MCF 10A (cell line): ENCODE results near the gene CALD1. TPM values are rescaled to one million over a fixed set of nuclear protein-coding genes. Genes with fewer than 3 reads are reported as not detected.

ENCODE experiments used
- BruUV-seq: library from RNA; stranded (reverse); fragments of 400-500 nt; replicated peaks from 2 replicates; lab custom pipeline; 2021; lab: Mats Ljungman, UMichigan
- CTCF ChIA-PET: fragments of 300-600 bp; sonication (Branson Sonifier 250); formaldehyde crosslinking; extraction: SDS; loops from one replicate; lab custom pipeline; 2021; ENCODE audit warnings: antibody characterized with exemption, inconsistent platforms; lab: Yijun Ruan, JAX
- POLR2A ChIA-PET: fragments of 300-600, 350-650 bp; sonication (Branson Sonifier 250); formaldehyde crosslinking; extraction: SDS; loops from one replicate; lab custom pipeline; 2020; ENCODE audit warnings: antibody characterized with exemption, inconsistent platforms; lab: Yijun Ruan, JAX
- DNase-seq: peaks from one replicate; pipeline ENCODE4 v3.0.0-alpha.2; 2018; ENCODE audit not compliant: unreplicated experiment
- H3K27ac Mint-ChIP-seq: one replicate; pipeline ENCODE4 v1.8.0; 2022; ENCODE audit warnings: mild to moderate bottlenecking, low read depth, mixed read lengths; ENCODE audit not compliant: unreplicated experiment
- H3K27me3 Mint-ChIP-seq: one replicate; pipeline ENCODE4 v1.8.0; 2022; ENCODE audit warnings: mixed read lengths; ENCODE audit not compliant: insufficient read depth, unreplicated experiment
- H3K36me3 Mint-ChIP-seq: one replicate; pipeline ENCODE4 v1.8.0; 2022; ENCODE audit warnings: mild to moderate bottlenecking, moderate library complexity, mixed read lengths; ENCODE audit not compliant: insufficient read depth, unreplicated experiment
- H3K4me1 Mint-ChIP-seq: one replicate; pipeline ENCODE4 v1.8.0; 2022; ENCODE audit warnings: mixed read lengths; ENCODE audit not compliant: insufficient read depth, unreplicated experiment
- H3K4me3 Mint-ChIP-seq: one replicate; pipeline ENCODE4 v1.8.0; 2022; ENCODE audit warnings: mild to moderate bottlenecking, moderate library complexity, mixed read lengths; ENCODE audit not compliant: unreplicated experiment
- H3K9me3 Mint-ChIP-seq: one replicate; pipeline ENCODE4 v1.8.0; 2022; ENCODE audit warnings: mixed read lengths; ENCODE audit not compliant: unreplicated experiment
- intact Hi-C: fragments of 100-400 bp; cut with micrococcal nuclease; formaldehyde crosslinking; loops from 2 replicates; pipeline ENCODE4 v1.14.1; 2022
- total RNA-seq: library from RNA; stranded (reverse); gene quantifications from 2 replicates; pipeline ENCODE4 v1.2.3, GENCODE V29; 2022
- TF ChIP-seq, protein P1 (sequence below): fragments of 200-600 bp; IDR thresholded peaks from one replicate; pipeline ENCODE4 v1.8.0; 2022; ENCODE audit warnings: antibody characterized with exemption, mild to moderate bottlenecking; ENCODE audit not compliant: unreplicated experiment

The CALD1 gene
- total RNA-seq, 1 experiment from 2014 or later = 183 TPM

DNA sequence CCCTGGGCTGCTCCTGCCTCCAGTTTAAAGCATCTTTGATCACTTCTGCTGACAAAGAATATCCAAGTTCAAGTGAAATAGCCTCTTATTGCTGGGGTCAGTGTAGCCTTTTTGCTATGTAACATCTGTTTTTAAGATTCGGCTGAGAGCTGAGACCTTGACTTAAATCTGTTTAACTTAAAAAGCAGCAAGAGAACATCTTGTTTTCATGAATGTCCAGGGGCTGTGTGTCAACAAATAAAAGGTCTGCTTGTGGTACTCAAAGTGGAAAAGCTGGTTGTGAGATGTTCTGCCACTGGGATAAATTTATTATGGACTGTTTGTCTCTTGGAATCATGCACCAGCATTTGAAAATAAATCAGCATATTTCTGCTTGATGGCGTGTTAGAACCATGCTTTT is 73.2 kb downstream of the CALD1 start:
- no TSS peak for BruUV-seq
- Mint-ChIP-seq H3K4me3 (no peak overlapping the region), H3K4me1 (peaks cover 6% of the 10 kb centered on the region), H3K27ac (peak overlapping the region; percentile 14), H3K27me3 (no peaks in the 10 kb centered on the region), H3K9me3 (no peaks in the 10 kb centered on the region), H3K36me3 (peaks cover 6% of the 10 kb centered on the region)
- ChIA-PET CTCF (no interaction called here), POLR2A (interaction anchor here (0.7 to 1.6 kb wide), 3 partner anchors 9 to 38 kb away, joined by 3 to 5 read pairs (median 4); no protein-coding TSS in a partner anchor)
- TF ChIP-seq, protein P1, sequence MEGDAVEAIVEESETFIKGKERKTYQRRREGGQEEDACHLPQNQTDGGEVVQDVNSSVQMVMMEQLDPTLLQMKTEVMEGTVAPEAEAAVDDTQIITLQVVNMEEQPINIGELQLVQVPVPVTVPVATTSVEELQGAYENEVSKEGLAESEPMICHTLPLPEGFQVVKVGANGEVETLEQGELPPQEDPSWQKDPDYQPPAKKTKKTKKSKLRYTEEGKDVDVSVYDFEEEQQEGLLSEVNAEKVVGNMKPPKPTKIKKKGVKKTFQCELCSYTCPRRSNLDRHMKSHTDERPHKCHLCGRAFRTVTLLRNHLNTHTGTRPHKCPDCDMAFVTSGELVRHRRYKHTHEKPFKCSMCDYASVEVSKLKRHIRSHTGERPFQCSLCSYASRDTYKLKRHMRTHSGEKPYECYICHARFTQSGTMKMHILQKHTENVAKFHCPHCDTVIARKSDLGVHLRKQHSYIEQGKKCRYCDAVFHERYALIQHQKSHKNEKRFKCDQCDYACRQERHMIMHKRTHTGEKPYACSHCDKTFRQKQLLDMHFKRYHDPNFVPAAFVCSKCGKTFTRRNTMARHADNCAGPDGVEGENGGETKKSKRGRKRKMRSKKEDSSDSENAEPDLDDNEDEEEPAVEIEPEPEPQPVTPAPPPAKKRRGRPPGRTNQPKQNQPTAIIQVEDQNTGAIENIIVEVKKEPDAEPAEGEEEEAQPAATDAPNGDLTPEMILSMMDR = no peak
- DNase-seq = no peak
- intact Hi-C loops = no loop called here

- ChIA-PET CTCF (interaction anchor here (0.6 to 1.0 kb wide), 2 partner anchors 86 to 165 kb away, joined by 3 to 5 read pairs; no protein-coding TSS in a partner anchor), POLR2A (interaction anchor here (1.4 kb wide), 1 partner anchor 31 kb away, joined by 5 read pairs; no protein-coding TSS in a partner anchor)
- intact Hi-C loops = no loop called here
- Mint-ChIP-seq H3K36me3 (no peaks in the 10 kb centered on the region), H3K9me3 (no peaks in the 10 kb centered on the region), H3K27ac (no peak overlapping the region), H3K4me3 (no peak overlapping the region), H3K4me1 (peaks cover 6% of the 10 kb centered on the region), H3K27me3 (no peaks in the 10 kb centered on the region)
- BruUV-seq = no TSS peak
- DNase-seq = no peak
- TF ChIP-seq, protein P1 = no peak
These were observed 75.4 kb downstream of the CALD1 start for GRCh38 chr7:134854816-134855215.

- TF ChIP-seq, protein P1 = no peak
- Mint-ChIP-seq H3K4me3 (no peak overlapping the region), H3K4me1 (peaks cover 6% of the 10 kb centered on the region), H3K27me3 (no peaks in the 10 kb centered on the region), H3K36me3 (no peaks in the 10 kb centered on the region), H3K27ac (no peak overlapping the region), H3K9me3 (no peaks in the 10 kb centered on the region)
- ChIA-PET POLR2A (interaction anchor here (0.5 to 1.6 kb wide), 6 partner anchors 14 to 1282 kb away, joined by 3 to 5 read pairs (median 3); no protein-coding TSS in a partner anchor), CTCF (interaction anchor here (1.2 kb wide), 1 partner anchor 10 kb away, joined by 7 read pairs; no protein-coding TSS in a partner anchor)
- no TSS peak for BruUV-seq
- intact Hi-C loops = no loop called here
- no peak for DNase-seq
These were observed 76.0 kb downstream of the CALD1 start for GRCh38 chr7:134855442-134855841.

- BruUV-seq = no TSS peak
- Mint-ChIP-seq H3K27me3 (no peaks in the 10 kb centered on the region), H3K4me1 (peaks cover under 1% of the 10 kb centered on the region), H3K9me3 (no peaks in the 10 kb centered on the region), H3K36me3 (no peaks in the 10 kb centered on the region), H3K4me3 (no peak overlapping the region), H3K27ac (no peak overlapping the region)
- TF ChIP-seq, protein P1 = no peak
- intact Hi-C loops = no loop called here
- POLR2A ChIA-PET = interaction anchor here (0.5 to 1.6 kb wide), 5 partner anchors 13 to 1282 kb away, joined by 3 to 5 read pairs (median 3); no protein-coding TSS in a partner anchor
- DNase-seq = no peak
- CTCF ChIA-PET = interaction anchor here (0.9 to 1.2 kb wide), 2 partner anchors 10 to 106 kb away, joined by 3 to 7 read pairs; no protein-coding TSS in a partner anchor
These were observed 76.7 kb downstream of the CALD1 start for GRCh38 chr7:134856091-134856490.
